Chondrocyte (in vitro differentiated cells): ENCODE measurements around the gene TNF. TPM values are rescaled to one million over a fixed set of nuclear protein-coding genes. Genes with fewer than 3 reads are reported as not detected.

Source experiments
- DNase-seq: peaks from one replicate; pipeline ENCODE4 v3.0.0; 2021; ENCODE audit warnings: mixed read lengths, low spot score
- H3K27ac Mint-ChIP-seq: one replicate; pipeline ENCODE4 v1.8.0; 2021; ENCODE audit warnings: mild to moderate bottlenecking, moderate library complexity, mixed read lengths; ENCODE audit not compliant: unreplicated experiment
- H3K27me3 Mint-ChIP-seq: 2 replicates; pipeline ENCODE4 v1.8.0; 2021; ENCODE audit warnings: low read depth, mixed read lengths
- H3K36me3 Mint-ChIP-seq: 2 replicates; pipeline ENCODE4 v1.8.0; 2021; ENCODE audit warnings: low read depth, mixed read lengths
- H3K4me1 Mint-ChIP-seq: 2 replicates; pipeline ENCODE4 v1.8.0; 2021; ENCODE audit warnings: low read depth, mild to moderate bottlenecking, mixed read lengths
- H3K4me3 Mint-ChIP-seq: one replicate; pipeline ENCODE4 v1.8.0; 2021; ENCODE audit warnings: mild to moderate bottlenecking, moderate library complexity, mixed read lengths; ENCODE audit not compliant: unreplicated experiment
- H3K9me3 Mint-ChIP-seq: 2 replicates; pipeline ENCODE4 v1.8.0; 2021; ENCODE audit warnings: low read depth, mixed read lengths
- long read RNA-seq: library from polyadenylated mRNA; stranded (forward); transcript quantifications from one replicate; pipeline ENCODE4 v2.0.0, GENCODE V29; 2021
- total RNA-seq: library from RNA; stranded (reverse); gene quantifications from 3 replicates; pipeline ENCODE4 v1.2.1, GENCODE V29; 2021
- TF ChIP-seq, protein P1 (sequence below): fragments of 200-600 bp; sonication (generic); IDR thresholded peaks from 2 replicates; pipeline ENCODE4 v1.5.0; 2021; ENCODE audit warnings: antibody characterized with exemption, mild to moderate bottlenecking, moderate library complexity

The TNF gene
- total RNA-seq, result not detected in 3 replicates
- long read RNA-seq, result 0 reads

DNA sequence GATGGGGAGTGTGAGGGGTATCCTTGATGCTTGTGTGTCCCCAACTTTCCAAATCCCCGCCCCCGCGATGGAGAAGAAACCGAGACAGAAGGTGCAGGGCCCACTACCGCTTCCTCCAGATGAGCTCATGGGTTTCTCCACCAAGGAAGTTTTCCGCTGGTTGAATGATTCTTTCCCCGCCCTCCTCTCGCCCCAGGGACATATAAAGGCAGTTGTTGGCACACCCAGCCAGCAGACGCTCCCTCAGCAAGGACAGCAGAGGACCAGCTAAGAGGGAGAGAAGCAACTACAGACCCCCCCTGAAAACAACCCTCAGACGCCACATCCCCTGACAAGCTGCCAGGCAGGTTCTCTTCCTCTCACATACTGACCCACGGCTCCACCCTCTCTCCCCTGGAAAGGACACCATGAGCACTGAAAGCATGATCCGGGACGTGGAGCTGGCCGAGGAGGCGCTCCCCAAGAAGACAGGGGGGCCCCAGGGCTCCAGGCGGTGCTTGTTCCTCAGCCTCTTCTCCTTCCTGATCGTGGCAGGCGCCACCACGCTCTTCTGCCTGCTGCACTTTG lies at the start of gene TNF:
TSS of gene TNF (plus strand) at position 231 of the 567 bp plus-strand sequence. CDS start at position 408, 177 bp downstream.
- no peaks in the 10 kb centered on the region for H3K27me3 Mint-ChIP-seq
- peaks cover 3% of the 10 kb centered on the region for H3K4me1 Mint-ChIP-seq
- peak within 1 kb of the TSS; percentile 3 for H3K27ac Mint-ChIP-seq
- no peak within 1 kb of the TSS for H3K4me3 Mint-ChIP-seq
- H3K36me3 Mint-ChIP-seq, result no peaks in the 10 kb centered on the region
- TF ChIP-seq, protein P1, sequence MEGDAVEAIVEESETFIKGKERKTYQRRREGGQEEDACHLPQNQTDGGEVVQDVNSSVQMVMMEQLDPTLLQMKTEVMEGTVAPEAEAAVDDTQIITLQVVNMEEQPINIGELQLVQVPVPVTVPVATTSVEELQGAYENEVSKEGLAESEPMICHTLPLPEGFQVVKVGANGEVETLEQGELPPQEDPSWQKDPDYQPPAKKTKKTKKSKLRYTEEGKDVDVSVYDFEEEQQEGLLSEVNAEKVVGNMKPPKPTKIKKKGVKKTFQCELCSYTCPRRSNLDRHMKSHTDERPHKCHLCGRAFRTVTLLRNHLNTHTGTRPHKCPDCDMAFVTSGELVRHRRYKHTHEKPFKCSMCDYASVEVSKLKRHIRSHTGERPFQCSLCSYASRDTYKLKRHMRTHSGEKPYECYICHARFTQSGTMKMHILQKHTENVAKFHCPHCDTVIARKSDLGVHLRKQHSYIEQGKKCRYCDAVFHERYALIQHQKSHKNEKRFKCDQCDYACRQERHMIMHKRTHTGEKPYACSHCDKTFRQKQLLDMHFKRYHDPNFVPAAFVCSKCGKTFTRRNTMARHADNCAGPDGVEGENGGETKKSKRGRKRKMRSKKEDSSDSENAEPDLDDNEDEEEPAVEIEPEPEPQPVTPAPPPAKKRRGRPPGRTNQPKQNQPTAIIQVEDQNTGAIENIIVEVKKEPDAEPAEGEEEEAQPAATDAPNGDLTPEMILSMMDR, result no peak
- H3K9me3 Mint-ChIP-seq, result no peaks in the 10 kb centered on the region
- DNase-seq, result no peak

DNA sequence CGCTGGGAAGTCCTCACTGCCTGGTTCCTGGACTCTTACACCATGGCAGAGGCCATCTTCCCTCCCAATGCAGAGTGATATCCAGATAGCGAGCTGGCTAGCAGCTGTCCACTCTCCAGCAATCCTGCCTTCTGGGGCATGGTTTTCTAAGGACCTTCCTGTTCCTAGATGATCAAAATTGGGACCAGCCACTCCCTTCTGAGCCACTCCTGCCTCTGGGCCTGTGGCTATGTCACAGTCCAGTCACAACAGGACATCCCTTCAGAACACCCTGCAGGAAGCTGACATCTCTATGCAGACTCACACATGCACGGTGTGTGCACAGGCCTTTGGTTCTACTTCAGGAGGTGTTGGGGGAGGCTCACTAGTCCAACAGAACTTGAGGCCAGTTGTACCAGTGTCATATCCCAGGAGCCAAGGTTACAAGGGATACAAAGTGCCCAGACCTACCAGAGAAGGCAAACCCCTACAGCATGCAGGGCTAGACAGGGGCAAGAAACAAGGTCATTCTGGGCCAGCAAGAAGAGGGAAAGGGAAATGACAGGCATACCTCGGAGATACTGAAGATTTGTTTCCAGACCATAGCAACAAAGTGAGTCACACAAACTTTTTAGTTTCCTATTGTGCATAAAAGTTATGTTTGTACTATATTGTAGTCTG lies 49.3 kb upstream of the TNF start:
- Mint-ChIP-seq H3K9me3 (peaks cover 5% of the 10 kb centered on the region), H3K4me3 (no peak overlapping the region), H3K36me3 (peaks cover 15% of the 10 kb centered on the region), H3K27ac (peak overlapping the region; percentile 4), H3K27me3 (peaks cover 2% of the 10 kb centered on the region), H3K4me1 (peaks cover 7% of the 10 kb centered on the region)
- TF ChIP-seq, protein P1, result no peak
- DNase-seq, result no peak

DNA sequence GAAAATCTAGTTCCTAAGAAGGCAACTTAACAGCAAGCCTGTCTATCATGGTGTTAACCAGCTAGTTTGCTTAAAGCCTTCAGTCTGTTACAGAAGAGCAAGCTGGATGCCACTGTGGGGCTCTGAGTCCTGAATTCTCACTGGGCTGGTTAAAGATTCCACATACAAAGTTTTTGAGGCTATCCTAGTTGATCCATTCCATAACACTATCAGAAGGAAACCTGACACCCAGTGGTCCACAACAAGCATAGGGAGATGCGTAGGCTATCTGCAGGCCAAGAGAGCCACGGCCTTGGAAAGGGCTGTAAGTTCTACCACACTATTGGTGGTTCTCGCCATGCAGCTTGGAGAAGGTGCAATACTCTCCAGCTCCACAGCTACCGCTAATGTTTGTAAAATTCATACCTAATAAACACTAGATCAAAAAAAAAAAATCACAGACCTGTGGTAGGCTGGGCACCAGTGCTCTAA lies 47.0 kb upstream of the TNF start:
- Mint-ChIP-seq H3K36me3 (peaks cover 24% of the 10 kb centered on the region), H3K27me3 (no peaks in the 10 kb centered on the region)

DNA sequence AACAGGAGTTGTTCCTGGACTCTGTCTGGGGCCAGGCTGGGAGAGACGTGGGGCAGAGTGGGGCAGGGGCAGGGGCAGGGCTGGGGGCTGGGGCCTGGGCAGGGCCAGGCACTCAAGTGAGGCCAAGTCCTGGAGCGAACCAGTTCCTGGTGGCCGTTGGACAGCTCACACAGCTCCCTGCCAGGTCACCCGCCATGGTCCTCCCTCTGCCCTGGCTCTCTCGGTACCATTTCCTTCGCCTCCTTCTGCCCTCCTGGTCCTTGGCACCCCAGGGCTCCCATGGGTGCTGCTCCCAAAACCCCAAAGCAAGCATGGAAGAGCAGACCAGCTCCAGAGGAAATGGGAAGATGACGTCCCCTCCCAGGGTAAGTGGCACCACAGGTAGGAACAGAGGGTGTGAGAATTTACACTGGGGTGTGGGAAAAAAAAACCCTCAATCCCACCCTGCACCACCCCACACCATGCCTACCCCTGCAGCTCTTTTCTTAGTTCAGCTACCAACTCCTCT lies 46.5 kb upstream of the TNF start, which contains the start of gene MCCD1:
TSS of gene MCCD1 (plus strand) at position 142 of the 508 bp plus-strand sequence. CDS start at position 195, 53 bp downstream.
- H3K27ac Mint-ChIP-seq, result peak within 1 kb of the TSS; percentile 81

More for the DNA sequence above, 47.0 kb upstream of the TNF start:
- Mint-ChIP-seq H3K4me1 (peaks cover 7% of the 10 kb centered on the region), H3K4me3 (no peak overlapping the region), H3K9me3 (no peaks in the 10 kb centered on the region), H3K27ac (peak overlapping the region; percentile 81)
- DNase-seq, result no peak
- TF ChIP-seq, protein P1, result no peak

More for the DNA sequence above, 46.5 kb upstream of the TNF start, which contains the start of gene MCCD1:
- Mint-ChIP-seq H3K4me3 (no peak within 1 kb of the TSS), H3K4me1 (peaks cover 7% of the 10 kb centered on the region), H3K27me3 (no peaks in the 10 kb centered on the region), H3K9me3 (no peaks in the 10 kb centered on the region), H3K36me3 (peaks cover 28% of the 10 kb centered on the region)
- no peak for DNase-seq
- TF ChIP-seq, protein P1, result no peak
